GM12878 (cell line): ENCODE data around the gene ZNF407.

Experiments
- CTCF ChIP-seq, 3 experiments: IDR thresholded peaks in 2 of 3; conservative IDR thresholded peaks in 1 of 3; 2 replicates each; pipeline ENCODE4 v1.5.1; 2011; ENCODE audit warnings: low read depth in 3 of 3, low read length in 3 of 3, mild to moderate bottlenecking in 3 of 3, control low read depth in 2 of 3, moderate library complexity in 2 of 3, inconsistent platforms in 1 of 3, mixed read lengths in 1 of 3; ENCODE audit not compliant: control insufficient read depth in 2 of 3, insufficient read depth in 1 of 3; ENCODE audit errors: extremely low read depth in 1 of 3
- MEF2B ChIP-seq: fragments of 450-650 bp; IDR thresholded peaks from 2 replicates; pipeline ENCODE4 v1.6.1; 2018; ENCODE audit warnings: mild to moderate bottlenecking, moderate library complexity; ENCODE audit not compliant: partially characterized antibody, poor library complexity, severe bottlenecking
- NFYA ChIP-seq: IDR thresholded peaks from 2 replicates; pipeline ENCODE4 v1.6.1; 2011; ENCODE audit warnings: low read depth, mild to moderate bottlenecking, low read length, improper control_type of control experiment, borderline replicate concordance
- PBX3 ChIP-seq: IDR thresholded peaks from 2 replicates; pipeline ENCODE4 v1.6.1; 2011; ENCODE audit warnings: mild to moderate bottlenecking, low read depth, low read length, moderate library complexity; ENCODE audit not compliant: insufficient replicate concordance
- ZBED1 ChIP-seq: IDR thresholded peaks from 2 replicates; pipeline ENCODE4 v1.6.1; 2016; ENCODE audit warnings: borderline replicate concordance
- ZBTB40 ChIP-seq: fragments of 450-650 bp; IDR thresholded peaks from 2 replicates; pipeline ENCODE4 v1.6.1; 2016; ENCODE audit warnings: mild to moderate bottlenecking, moderate library complexity, borderline replicate concordance

GRCh38 chr18:74714791-74715190 is 117.1 kb downstream of the ZNF407 start:
- TF ChIP-seq ZBTB40, result no peak
- TF ChIP-seq MEF2B, result no peak
- no peak for TF ChIP-seq CTCF (IDR thresholded peaks at IDR 0.05 in 2 of 3, conservative IDR thresholded peaks at IDR 0.05 in 1 of 3; ENCODE audit: control insufficient read depth in 2 of 3, extremely low read depth in 1 of 3, insufficient read depth in 1 of 3, low read depth in 3 of 3, low read length in 3 of 3)
- TF ChIP-seq PBX3, result no peak
- no peak for TF ChIP-seq ZBED1
- TF ChIP-seq NFYA, result no peak
